HG03521 (cell line): ENCODE results near the gene PRTN3.
"Not testable (repeated sequence)": the region's sequence is repeated elsewhere in the genome, so short reads cannot be mapped to it uniquely, and the experiment has no call there.

Experiments used
- ATAC-seq: cut with Tn5 transposase; IDR thresholded peaks from one replicate; pipeline ENCODE4 v1.9.1; 2021; ENCODE audit warnings: mild to moderate bottlenecking, moderate library complexity; ENCODE audit not compliant: unreplicated experiment

Gene PRTN3

DNA sequence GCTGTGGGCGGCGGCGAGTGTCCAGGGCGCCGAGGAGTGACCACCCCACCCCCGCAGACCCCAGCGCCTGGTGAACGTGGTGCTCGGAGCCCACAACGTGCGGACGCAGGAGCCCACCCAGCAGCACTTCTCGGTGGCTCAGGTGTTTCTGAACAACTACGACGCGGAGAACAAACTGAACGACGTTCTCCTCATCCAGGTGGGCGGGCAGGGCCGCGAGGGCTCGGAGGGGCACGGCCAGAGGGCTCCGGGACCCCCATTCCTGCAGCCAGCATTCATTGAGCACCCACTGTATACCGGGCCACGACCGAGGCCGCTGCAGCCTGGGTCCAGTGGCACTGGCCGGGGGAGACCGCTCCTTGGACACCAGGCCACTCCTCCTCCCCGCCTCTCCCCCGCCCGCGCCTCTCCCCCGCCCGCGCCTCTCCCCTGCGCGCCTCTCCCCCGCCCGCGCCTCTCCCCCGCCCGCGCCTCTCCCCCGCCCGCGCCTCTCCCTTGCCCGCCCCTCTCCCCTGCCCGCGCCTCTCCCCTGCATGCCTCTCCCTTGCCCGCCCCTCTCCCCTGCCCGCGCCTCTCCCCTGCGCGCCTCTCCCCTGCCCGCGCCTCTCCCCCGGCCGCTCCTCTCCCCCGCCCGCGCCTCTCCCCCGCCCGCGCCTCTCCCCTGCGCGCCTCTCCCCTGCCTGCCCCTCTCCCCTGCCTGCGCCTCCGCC lies 3.2 kb downstream of the PRTN3 start:
- ATAC-seq: no peak

GRCh38 chr19:844546-844971 lies 3.8 kb downstream of the PRTN3 start:
- no peak for ATAC-seq

GRCh38 chr19:845707-846521 lies 5.1 kb downstream of the PRTN3 start:
- ATAC-seq: no peak

- no peak for ATAC-seq
These were observed 7.7 kb downstream of the PRTN3 start for GRCh38 chr19:848386-848921.

DNA sequence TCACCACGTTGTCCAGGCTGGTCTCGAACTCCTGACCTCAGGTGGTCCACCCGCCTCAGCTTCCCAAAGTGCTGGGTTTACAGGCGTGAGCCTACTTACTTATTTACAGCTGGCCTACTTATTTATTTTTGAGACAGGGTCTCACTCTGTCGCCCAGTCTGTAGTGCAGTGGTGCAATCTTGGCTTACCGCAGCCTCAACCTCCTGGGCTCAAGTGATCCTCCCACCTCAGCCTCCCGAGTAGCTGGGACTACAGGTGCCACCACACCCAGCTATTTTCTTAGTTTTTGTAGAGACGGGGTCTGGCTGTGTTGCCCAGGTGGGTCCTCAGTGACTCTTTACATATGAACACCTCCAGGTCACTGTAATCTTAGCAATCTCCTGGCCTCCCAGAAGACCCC lies 8.4 kb downstream of the PRTN3 start:
- not testable (repeated sequence) for ATAC-seq

DNA sequence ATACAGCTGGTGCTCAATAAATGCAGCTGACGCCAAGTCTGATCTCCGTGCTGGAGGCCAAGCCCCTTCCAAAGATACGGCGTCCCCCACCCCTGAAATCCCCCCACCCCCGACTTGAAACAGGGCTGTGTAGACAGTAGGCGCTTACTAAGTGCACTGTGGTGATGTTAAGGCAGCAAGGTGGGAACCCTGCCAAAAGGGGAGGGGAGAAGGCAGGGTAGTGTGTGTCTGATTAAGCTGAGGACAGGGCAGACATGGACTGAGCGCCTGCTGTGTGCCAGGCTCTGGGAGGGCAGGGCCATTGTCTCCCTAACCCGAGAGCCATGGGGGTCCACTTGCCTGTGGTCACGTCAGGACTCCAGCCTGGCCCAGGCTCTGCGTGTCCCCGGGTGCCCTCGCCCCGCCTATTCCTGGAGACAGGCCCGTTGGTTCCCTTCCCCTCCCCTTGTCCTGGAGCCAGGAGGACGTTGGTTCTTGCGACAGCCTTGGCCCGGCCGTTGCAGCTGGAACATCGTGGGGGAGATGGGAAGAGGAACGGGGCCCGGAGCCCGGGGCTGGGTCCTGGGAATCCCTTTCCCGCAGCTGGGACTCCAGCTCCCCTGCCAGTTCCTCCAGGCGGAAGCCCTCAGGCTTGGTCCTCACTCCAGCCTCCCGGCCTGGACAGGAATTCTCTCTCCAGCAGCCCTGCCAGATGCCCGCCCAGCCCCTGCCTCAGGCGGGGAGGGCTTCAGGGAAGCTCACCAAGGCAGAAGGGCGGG lies 9.6 kb downstream of the PRTN3 start:
- ATAC-seq: no peak

DNA sequence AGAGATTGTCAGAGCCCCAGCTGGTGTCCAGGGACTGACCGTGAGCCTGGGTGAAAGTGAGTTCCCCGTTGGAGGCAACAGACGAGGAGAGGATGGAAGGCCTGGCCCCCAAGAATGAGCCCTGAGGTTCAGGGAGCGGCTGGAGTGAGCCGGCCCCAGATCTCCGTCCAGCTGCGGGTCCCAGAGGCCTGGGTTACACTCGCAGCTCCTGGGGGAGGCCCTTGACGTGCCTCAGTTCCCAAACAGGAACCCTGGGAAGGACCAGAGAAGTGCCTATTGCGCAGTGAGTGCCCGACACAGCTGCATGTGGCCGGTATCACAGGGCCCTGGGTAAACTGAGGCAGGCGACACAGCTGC lies 10.2 kb downstream of the PRTN3 start:
- ATAC-seq: no peak

DNA sequence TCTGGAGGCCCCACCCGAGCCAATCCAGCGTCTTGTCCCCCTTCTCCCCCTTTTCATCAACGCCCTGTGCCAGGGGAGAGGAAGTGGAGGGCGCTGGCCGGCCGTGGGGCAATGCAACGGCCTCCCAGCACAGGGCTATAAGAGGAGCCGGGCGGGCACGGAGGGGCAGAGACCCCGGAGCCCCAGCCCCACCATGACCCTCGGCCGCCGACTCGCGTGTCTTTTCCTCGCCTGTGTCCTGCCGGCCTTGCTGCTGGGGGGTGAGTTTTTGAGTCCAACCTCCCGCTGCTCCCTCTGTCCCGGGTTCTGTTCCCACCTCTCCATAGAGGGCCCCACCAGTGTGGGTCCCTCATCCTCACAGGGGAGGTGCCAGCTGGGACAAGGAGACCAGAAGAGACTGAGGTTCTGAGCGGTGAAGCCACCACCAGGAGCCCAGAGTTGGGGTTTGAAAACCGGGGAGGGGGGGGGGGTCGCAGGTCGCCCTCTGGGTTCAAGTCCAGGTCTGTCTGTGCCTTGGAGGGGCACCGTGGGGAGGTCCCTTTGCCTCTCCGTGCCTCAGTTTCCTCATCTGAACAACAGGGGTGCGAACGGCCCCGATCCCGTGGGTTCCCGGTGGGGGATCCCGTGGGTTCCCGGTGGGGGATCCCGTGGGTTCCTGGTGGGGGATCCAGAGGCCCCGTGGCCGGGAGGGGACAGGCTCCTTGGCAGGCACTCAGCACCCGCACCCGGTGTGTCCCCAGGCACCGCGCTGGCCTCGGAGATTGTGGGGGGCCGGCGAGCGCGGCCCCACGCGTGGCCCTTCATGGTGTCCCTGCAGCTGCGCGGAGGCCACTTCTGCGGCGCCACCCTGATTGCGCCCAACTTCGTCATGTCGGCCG lies 11.6 kb downstream of the PRTN3 start, which contains the start of gene ELANE:
Gene ELANE (plus strand): TSS at position 168 of the 878 bp plus-strand sequence. CDS start 26 bp downstream, at position 194.
- no peak for ATAC-seq

GRCh38 chr19:853014-853585 lies 12.3 kb downstream of the PRTN3 start:
- ATAC-seq: no peak

GRCh38 chr19:853614-854220 lies 12.9 kb downstream of the PRTN3 start:
- not testable (repeated sequence) for ATAC-seq

- ATAC-seq: no peak
These were observed 13.8 kb downstream of the PRTN3 start for GRCh38 chr19:854549-854948.

DNA sequence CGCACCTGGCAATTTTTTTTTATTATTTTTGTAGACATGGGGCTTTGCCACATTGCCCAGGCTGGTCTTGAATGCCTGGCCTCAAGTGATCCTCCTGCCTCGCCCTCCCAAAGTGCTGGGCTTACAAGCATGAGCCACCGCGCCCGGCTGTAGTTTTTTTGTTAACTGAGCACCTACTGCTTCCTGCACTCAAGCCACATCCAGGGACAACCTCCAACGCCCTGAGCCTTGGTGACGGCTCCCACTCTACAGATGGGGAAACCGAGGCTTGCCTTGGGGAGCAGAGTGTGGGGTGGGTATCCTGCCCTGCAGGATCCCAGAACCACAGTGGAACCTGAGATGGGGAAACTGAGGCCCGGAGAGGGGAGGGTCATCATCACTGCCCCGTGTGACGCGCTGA lies 14.3 kb downstream of the PRTN3 start:
- ATAC-seq: no peak

GRCh38 chr19:855566-856120 lies 14.8 kb downstream of the PRTN3 start:
- ATAC-seq: no peak

- no peak for ATAC-seq
These were observed 17.5 kb downstream of the PRTN3 start for GRCh38 chr19:858284-858683.

- no peak for ATAC-seq
These were observed 18.4 kb downstream of the PRTN3 start, which contains the start of gene CFD for GRCh38 chr19:858868-859843. CFD (plus strand) TSS chr19:859664; CDS start chr19:859690, 26 bp downstream.

DNA sequence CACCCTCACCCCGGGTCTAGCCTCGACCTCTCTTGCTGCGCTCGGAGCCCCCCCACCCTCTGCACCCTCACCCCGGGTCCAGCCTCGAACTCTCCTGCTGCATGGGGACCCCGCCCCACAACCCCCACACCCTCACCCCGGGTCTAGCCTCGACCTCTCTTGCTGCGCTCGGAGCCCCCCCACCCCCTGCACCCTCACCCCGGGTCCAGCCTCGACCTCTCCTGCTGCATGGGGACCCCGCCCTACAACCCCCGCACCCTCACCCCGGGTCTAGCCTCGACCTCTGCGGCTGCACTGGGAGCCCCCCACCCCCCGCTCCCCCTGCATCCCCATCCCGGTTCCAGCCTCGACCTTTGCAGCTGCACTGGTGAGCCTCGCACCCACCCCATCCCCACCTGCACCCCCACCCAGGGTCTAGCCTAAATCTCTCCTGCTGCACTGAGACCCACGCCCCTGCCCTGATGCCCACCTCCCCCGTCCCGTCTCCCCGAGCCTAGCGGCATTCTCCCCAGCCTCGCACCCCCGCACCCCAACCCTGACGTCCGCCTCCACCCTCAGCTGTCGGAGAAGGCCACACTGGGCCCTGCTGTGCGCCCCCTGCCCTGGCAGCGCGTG lies 20.4 kb downstream of the PRTN3 start:
- no peak for ATAC-seq

GRCh38 chr19:861756-862580 lies 21.2 kb downstream of the PRTN3 start:
- ATAC-seq: no peak
